Fibroblast of skin of left biceps (primary cell): ENCODE measurements around the gene RAB3A.
"Not testable (repeated sequence)": the region's sequence is repeated elsewhere in the genome, so short reads cannot be mapped to it uniquely, and the experiment has no call there.

Experiments used
- DNase-seq, 2 experiments: peaks; one replicate each; pipeline ENCODE4 v3.0.0-alpha.2; 2013; ENCODE audit warnings: low read depth in 2 of 2

The RAB3A gene

DNA sequence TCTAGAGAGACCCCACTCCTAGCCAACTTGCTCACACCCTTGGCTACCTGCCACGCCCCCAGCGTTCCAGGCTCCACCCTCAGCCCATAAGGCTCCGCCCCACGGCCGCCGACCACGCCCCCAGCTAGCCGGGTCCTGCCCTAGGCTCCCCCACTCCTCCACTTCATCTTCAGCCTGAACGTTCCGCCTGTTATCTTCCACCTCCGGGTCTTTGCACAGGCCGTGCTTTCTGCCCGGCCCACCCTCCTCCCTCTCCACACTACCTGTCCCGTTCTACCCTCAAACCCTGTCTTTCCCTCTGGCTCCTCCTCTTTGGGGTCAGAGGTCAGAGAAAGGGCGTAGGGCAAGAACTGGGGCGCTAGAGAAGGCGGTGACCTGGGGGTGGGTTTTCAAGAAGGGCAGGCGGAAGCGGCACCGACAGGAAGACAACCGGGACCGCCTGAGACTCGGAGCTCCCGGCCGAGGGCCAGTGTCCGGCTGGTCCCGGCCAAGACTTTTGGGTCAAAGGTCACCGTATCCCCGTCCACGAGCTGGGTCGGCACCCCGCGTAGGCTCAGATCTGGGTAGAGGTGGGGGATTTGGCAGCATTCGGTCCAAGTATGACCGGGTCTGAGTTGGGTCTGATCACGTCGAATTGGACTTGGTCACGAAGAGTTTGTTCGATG, 20.1 kb upstream of the RAB3A start:
- DNase-seq: no peak

- no peak for DNase-seq
These were observed 18.2 kb upstream of the RAB3A start for GRCh38 chr19:18221815-18222725.

GRCh38 chr19:18220632-18221275, 16.9 kb upstream of the RAB3A start:
- DNase-seq: no peak

- no peak for DNase-seq
These were observed 16.2 kb upstream of the RAB3A start for GRCh38 chr19:18219911-18220631.

DNA sequence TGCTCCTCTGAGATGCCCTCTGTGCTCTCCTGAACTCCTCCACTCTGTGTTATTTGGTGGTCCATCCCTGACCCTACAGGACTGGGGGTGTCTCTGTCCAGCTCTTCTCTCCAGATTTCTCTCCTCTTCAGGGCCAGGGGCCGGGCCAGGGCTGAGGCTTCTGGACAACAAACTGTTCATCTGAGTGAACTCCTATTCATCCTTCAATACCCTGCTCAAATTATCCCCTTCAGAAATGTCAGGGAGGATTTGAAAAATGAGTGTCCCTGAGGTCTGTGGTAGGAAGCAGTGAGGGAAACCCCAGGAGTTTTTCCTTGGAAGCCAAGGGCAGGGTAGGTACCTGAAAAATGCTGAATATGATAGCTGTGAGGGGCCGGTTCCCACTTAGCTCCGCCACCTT, 14.8 kb upstream of the RAB3A start:
- DNase-seq: no peak

GRCh38 chr19:18218159-18218558, 14.3 kb upstream of the RAB3A start:
- DNase-seq: no peak

DNA sequence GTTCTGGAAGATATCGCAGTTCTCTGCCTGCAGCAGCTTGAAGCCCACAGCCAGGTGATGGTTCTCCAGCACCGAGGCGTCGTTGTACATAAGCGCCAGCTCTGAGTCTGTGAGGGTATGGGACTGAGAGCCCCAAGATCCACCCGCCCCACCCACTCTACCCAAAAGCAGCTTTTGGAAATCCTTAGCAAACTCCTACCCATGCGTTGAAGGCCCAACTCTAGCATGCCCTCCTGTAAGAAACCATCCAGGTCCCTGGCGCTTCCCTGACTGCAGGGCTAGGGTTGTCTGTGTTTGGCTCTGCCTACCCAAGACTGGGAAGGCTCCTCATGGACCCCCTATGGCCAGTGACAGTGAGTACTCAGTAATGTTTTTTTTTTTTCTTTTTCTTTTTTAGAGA, 12.9 kb upstream of the RAB3A start:
- no peak for DNase-seq

DNA sequence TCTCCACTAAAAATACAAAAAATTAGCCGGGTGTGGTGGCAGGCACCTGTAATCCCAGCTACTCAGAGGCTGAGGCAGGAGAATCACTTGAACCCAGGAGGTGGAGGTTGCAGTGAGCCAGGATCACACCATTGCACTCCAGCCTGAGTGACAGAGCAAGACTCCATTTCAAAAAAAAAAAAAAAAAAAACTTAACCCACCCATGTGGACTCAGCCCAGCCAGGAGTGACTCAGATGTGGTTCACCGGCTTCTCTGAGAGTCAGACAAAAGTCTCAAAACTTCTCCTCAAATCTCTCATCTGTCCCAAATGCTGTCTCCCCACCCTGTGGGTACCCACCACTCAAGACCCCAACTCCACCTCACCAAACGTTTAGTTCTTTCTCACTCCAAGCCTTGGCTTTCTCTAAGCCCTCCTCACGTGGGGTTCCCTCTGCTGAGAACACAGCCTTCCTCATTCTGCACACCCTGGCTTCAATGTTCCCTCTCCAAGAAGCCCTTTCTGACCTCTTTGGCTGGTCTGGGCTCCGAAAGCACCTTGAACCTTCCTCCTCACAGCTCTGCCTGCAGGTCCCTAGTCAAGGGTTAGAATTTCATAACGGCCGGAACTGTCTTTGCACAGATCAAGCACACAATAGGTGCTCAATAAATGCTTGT, 11.1 kb upstream of the RAB3A start:
- DNase-seq: no peak

GRCh38 chr19:18211683-18212082, 7.8 kb upstream of the RAB3A start:
- DNase-seq: no peak

DNA sequence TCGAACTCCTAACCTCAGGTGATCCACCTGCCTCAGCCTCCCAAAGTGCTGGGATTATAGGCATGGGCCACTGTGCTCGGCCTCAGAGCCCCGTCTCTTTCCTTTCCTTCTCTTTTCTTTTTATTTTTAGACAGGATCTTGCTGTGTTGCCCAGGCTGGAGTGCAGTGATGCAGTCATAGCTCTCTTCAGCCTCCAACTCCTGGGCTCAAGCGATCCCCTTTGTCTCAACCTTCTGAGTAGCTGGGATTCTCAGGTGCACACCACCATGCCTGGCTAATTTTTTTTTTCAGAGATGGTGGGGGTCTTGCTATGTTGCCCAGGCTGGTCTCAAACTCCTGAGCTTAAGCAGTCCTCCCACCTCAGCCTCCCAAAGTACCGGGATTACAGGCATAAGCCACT, 6.1 kb upstream of the RAB3A start:
- DNase-seq: not testable (repeated sequence)

DNA sequence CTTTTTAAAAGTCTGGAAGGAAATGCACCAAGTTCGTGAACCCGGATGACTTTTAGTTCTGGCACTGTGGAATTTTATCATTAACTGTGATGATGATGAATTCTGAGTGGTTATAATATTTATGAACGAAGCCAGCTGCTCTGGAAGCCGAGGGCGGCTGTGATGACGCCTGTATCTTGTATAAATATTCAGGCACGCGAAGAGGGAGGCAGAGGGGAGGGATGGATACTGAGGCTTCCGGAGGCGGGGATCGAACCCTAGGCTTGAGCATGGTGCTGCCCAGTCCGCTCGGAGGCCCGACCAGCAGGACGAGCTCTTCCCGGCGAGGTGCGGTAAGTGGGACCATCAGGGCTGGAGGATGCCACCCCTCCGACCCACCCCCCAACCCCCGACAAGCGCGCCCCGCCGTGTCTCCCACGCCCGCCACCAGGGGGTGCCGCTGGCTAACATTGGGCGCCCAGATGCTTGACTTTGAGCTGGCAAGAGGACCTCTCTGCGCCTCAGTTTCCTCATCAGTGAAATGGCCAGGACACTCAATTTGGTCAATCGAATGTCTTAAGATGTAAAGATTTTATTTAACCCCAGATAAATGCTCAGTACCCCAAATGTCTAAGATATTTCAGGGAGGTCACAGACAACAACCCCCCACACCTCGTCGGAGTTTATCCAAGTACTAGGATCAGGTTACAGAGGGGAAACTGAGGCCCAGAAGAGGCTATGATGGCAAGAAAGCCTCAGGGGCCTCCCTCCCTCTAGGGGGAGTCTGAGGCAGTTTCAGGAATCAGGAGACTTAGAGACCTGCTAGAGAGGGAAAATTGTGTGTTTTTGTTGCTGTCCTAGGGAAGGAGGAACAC, 4.5 kb upstream of the RAB3A start:
- peak in 1 of 2 experiments; percentile 45 for DNase-seq

DNA sequence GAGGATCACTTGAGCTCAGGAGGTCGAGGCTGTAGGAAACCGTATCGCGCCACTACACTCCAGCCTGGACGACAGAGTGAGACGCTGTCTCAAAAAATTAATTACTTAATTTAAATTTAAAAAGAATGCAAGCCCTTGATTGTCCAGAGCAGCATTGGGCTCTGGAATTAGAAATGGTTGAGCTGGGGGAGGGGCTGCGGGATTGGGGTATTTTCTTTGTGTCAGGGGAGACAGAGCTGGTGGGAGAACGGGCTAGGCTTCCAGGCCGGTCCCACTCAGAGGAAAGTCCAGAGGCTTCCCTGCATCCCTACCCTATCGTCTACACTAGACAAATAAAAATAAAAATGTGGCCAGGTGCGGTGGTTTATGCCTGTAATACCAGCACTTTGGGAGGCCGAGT, 2.2 kb upstream of the RAB3A start:
- no peak for DNase-seq

DNA sequence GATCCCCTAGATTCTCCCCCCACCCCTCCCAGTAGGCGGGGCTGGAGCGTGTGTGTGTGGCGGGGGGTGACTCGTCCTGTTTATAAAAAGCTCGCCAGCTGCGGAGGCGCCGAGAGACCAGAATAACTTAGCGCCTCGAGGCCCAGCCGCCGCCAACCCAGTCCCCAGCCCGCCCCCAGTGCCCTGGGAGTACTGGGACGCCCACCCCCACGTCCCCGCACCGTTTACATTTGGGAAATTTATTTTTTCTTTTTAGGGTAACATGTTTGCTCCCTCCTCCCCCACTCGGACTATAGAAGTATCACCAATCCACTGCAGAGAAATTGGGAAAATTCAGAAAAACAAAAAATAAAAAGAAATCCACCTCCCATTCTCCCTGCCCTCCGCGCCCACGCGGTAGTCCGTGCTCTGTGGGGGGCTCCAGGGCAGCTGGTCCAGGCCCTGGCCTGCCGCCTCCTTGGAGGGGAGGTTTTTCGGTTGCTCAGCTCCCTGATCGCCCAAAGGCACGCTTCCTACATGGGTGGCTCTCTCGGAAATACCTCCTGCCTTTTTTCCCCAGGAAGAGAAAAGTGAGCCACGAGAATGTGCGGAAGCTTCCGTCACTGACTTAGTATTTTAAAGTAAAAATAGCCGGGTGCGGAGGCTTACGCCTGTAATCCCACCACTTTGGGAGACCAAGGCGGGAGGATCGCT, 1.5 kb upstream of the RAB3A start:
- DNase-seq: no peak

DNA sequence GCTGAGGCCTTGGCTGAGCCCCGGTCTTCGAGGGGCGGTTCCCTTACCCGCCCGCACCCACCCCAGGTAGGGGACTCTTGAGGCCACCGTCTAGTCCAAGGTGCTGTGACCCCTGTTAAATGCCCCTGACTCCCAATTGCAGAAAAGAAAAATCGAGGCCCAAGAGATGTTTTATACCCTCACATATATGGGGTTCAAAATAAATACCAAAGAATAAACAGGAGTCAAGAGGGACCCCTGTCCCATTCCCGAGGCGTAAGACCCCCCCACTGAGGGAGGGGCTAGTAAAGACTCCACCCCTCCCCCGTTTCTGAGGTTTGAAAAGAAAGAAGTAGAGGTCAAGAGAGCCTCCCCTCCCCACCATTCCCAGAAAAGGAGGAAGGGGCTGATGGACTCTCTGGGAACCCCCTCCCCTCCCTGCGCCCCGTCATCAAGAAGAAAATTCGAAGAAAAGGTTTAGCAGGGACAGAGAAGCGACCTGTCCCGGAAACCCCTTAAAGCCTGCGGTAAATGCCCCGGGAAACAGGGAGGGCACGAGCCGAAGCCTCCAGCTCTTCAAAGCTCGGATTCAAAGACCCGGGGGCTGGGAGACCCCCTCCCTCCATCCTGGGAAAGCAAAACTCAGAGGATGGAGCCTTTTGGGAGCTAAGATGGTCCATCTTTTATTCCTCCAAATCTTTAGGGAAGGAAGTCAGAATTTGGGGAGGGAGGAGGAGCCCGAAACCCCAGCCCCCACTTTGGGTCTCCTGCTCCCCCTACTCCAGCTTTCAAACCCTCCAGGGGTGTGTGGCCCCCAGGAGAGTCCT, 755 bp upstream of the RAB3A start:
- DNase-seq: no peak

GRCh38 chr19:18203408-18203862, 407 bp downstream of the RAB3A start:
- no peak for DNase-seq

GRCh38 chr19:18202778-18203407, 949 bp downstream of the RAB3A start:
- DNase-seq: no peak

DNA sequence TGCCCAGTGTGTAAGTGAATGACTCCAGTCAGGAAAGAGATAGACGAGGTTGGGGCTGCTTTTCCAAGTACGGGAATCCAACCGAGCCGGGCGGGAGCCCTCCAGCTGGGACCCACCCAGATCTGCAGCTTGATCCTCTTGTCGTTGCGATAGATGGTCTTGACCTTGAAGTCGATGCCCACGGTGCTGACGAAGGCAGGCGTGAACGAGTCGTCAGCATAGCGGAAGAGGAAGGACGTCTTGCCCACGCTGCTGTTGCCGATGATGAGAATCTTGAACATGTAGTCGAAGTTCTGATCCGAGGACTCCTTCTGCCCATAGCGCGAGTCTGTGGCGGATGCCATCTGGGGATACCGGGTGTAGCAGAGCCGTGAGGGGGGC, 1.5 kb downstream of the RAB3A start:
- no peak for DNase-seq

- no peak for DNase-seq
These were observed 5.5 kb downstream of the RAB3A start for GRCh38 chr19:18198374-18198773.

- DNase-seq: no peak
These were observed 5.9 kb downstream of the RAB3A start for GRCh38 chr19:18197941-18198340.
